Colonic mucosa (tissue), 4 donors: ENCODE results near the gene CLTCL1. TPM values are rescaled to one million over a fixed set of nuclear protein-coding genes. Genes with fewer than 3 reads are reported as not detected.

Experiments
- DNase-seq: peaks from one replicate; pipeline ENCODE4 v3.0.0-alpha.2; 2020
- H3K27ac ChIP-seq: fragments of 200-600 bp; one replicate; pipeline ENCODE4 v1.8.0; 2021
- H3K27me3 ChIP-seq: fragments of 200-600 bp; one replicate; pipeline ENCODE4 v1.8.0; 2021
- H3K36me3 ChIP-seq: fragments of 200-600 bp; one replicate; pipeline ENCODE4 v1.8.0; 2021
- H3K4me1 ChIP-seq: fragments of 200-600 bp; one replicate; pipeline ENCODE4 v1.8.0; 2021; ENCODE audit warnings: mild to moderate bottlenecking
- H3K4me3 ChIP-seq: fragments of 200-600 bp; one replicate; pipeline ENCODE4 v1.8.0; 2021
- H3K9ac ChIP-seq, 2 donors: one replicate each; pipeline ENCODE4 v1.7.0; 2013; ENCODE audit warnings: control low read depth in 2 of 2, low read depth in 2 of 2, low read length in 2 of 2
- H3K9me3 ChIP-seq: fragments of 200-600 bp; one replicate; pipeline ENCODE4 v1.8.0; 2021
- intact Hi-C: fragments of 100-400 bp; cut with DNase I; formaldehyde crosslinking; loops from one replicate; pipeline ENCODE4 v1.14.1; 2022
- total RNA-seq, 2 donors: library from RNA; stranded (reverse); fragmentation: NEBNext Ultra II Directional in 1 of 2; extraction: Animal tissue kit (Norgen Biotek cat#: 25700) in 1 of 2; gene quantifications; one replicate each; pipeline ENCODE4 v1.2.1, GENCODE V29; 2021
- TF ChIP-seq, protein P1 (sequence below): fragments of 200-600 bp; IDR thresholded peaks from one replicate; pipeline ENCODE4 v1.8.0; 2022; ENCODE audit warnings: antibody characterized with exemption, mild to moderate bottlenecking
- donor health status: healthy.
- donor health status: DM: no; HTN: no; CAD: no.
- donor health status: DM: no; HTN: no; CAD: no.

Gene CLTCL1
- total RNA-seq, 2 donors from 2014 or later = 3.4 to 3.5 TPM

DNA sequence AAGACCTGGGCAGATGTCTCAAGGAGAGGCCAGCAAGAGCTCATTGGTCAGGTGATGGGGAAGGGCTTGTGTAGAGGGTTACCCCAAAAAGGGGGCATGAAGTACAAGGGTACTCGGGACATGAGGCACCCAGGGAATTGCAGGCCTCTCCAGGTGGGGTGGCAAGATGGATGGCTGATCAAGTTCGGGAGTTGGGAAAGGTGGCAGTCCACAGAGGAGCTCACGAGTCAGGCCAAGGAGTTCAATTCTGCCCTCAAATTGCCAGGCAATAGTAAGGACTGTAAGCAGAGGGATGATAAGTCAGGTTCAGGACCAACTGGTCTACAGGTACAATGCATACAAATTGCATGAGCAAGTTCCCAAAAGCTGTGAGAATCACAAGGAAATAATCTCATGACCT is 70.7 kb downstream of the CLTCL1 start:
- intact Hi-C loops = no loop called here
- TF ChIP-seq, protein P1, sequence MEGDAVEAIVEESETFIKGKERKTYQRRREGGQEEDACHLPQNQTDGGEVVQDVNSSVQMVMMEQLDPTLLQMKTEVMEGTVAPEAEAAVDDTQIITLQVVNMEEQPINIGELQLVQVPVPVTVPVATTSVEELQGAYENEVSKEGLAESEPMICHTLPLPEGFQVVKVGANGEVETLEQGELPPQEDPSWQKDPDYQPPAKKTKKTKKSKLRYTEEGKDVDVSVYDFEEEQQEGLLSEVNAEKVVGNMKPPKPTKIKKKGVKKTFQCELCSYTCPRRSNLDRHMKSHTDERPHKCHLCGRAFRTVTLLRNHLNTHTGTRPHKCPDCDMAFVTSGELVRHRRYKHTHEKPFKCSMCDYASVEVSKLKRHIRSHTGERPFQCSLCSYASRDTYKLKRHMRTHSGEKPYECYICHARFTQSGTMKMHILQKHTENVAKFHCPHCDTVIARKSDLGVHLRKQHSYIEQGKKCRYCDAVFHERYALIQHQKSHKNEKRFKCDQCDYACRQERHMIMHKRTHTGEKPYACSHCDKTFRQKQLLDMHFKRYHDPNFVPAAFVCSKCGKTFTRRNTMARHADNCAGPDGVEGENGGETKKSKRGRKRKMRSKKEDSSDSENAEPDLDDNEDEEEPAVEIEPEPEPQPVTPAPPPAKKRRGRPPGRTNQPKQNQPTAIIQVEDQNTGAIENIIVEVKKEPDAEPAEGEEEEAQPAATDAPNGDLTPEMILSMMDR = no peak

DNA sequence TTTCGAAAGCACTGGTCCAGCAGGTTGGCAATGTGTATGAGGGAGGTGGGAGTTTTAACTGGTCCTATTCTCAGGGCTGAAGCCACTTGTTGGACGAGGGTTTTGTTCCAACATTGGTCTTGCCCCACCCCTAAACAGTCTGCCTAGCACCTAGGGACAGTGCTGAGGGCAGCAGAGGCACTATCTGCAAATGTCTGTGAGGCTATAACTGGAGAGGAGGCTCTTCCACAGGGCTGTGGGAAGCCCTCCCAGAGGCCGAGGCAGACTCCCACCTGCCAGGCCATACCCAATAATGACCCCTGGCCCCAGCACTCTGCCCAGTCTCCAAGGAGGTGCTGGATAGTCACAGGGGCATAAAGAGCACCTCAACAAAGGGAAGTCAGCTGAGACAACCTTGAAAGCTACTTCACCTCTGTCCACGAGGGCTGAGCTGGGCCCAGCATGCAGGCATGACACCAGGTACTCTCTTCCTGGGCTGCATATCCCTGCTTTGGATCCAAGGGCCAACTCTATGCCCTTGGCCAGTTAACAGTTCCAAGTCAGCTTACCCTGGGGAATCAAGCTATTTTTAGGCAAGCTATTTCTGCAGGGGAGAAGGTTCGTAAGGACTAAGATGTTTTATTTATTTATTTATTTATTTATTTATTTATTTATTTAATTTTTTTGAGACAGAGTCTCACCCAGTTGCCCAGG is 72.8 kb downstream of the CLTCL1 start:
- Histone ChIP-seq H3K4me1 (no peaks in the 10 kb centered on the region), H3K27me3 (no peaks in the 10 kb centered on the region), H3K9me3 (no peaks in the 10 kb centered on the region), H3K9ac (no peak overlapping the region), H3K27ac (no peak overlapping the region), H3K36me3 (no peaks in the 10 kb centered on the region), H3K4me3 (no peak overlapping the region)
- intact Hi-C loops = no loop called here
- TF ChIP-seq, protein P1 = no peak
- no peak for DNase-seq

More for the DNA sequence above, 70.7 kb downstream of the CLTCL1 start:
- Histone ChIP-seq H3K9me3 (no peaks in the 10 kb centered on the region), H3K4me3 (no peak overlapping the region), H3K36me3 (no peaks in the 10 kb centered on the region), H3K27me3 (no peaks in the 10 kb centered on the region), H3K9ac (no peak overlapping the region), H3K4me1 (no peaks in the 10 kb centered on the region), H3K27ac (no peak overlapping the region)
- DNase-seq = no peak

DNA sequence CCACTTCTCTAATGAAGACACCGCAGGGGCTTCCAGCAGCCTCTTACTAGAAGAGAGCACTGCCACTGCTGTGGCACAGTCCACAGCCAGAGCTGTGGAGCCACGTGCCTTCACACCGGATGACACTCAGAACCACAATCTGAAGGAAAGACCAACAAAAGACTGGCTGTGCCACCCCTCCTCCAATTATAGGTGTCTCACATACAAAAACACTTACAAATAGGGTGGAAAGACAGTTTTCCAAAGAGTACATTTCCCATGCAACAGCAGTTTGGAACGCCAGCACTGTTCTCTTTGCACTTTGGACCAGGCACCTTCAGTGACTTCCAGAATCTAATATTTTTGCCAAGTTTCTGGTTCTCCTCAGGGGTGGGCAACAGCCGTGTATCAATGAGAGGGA is 74.9 kb downstream of the CLTCL1 start:
- Histone ChIP-seq H3K4me1 (no peaks in the 10 kb centered on the region), H3K9me3 (no peaks in the 10 kb centered on the region)
- intact Hi-C loops = no loop called here

DNA sequence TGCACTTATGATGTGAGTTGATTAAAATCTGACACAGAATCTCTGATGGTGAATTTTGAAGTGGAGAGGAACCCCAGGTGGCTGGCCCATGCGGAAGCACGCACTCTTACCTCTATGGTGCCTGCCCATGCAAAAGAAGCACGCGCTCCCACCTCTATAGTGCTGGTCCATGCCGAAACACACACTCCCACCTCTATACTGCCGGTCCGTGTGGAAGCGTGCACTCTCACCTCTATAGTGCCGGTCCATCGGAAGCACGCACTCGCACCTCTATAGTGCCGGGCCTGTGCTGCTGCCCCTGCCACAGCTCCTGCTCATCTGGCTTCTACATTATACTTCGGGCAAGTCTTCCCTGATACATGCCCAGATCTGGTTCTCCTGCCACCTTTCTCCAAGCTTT is 76.2 kb downstream of the CLTCL1 start:
- no peaks in the 10 kb centered on the region for H3K4me1 ChIP-seq
- intact Hi-C loops = no loop called here
- no peak overlapping the region for H3K27ac ChIP-seq
- H3K9ac ChIP-seq = no peak overlapping the region
- no peaks in the 10 kb centered on the region for H3K27me3 ChIP-seq
- DNase-seq = no peak
- H3K36me3 ChIP-seq = no peaks in the 10 kb centered on the region
- H3K9me3 ChIP-seq = no peaks in the 10 kb centered on the region
- TF ChIP-seq, protein P1 = no peak
- no peak overlapping the region for H3K4me3 ChIP-seq

More for the DNA sequence above, 74.9 kb downstream of the CLTCL1 start:
- TF ChIP-seq, protein P1 = no peak
- Histone ChIP-seq H3K9ac (no peak overlapping the region), H3K4me3 (no peak overlapping the region), H3K36me3 (no peaks in the 10 kb centered on the region), H3K27me3 (no peaks in the 10 kb centered on the region), H3K27ac (no peak overlapping the region)
- DNase-seq = no peak

DNA sequence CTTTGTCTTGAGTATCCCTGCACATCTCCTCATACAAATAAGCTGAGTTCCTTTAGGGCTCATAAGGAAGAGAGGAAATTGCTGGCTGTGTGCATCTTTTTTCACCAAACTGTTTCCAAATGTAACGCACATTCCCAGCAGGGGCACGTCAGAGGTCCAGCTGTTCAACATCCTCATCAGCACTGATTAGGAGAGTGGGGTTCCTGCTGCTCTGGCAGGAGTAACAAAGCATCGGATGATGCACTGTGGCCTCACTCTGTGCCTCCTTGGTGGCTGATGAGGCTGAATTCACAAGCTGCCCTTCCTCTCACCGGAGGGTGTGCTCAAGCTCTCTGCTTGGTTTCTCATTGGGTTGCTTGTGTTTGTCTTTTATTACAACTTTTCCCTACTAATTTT is 77.4 kb downstream of the CLTCL1 start:
- no peak for DNase-seq
- intact Hi-C loops = no loop called here

More for the DNA sequence above, 77.4 kb downstream of the CLTCL1 start:
- no peak overlapping the region for H3K27ac ChIP-seq
- H3K4me1 ChIP-seq = no peaks in the 10 kb centered on the region
- H3K27me3 ChIP-seq = no peaks in the 10 kb centered on the region
- no peaks in the 10 kb centered on the region for H3K9me3 ChIP-seq
- H3K36me3 ChIP-seq = no peaks in the 10 kb centered on the region
- TF ChIP-seq, protein P1 = no peak
- H3K9ac ChIP-seq = no peak overlapping the region
- no peak overlapping the region for H3K4me3 ChIP-seq
